Left lung (tissue), 10 donors: ENCODE data around the gene ZNF862. TPM values are rescaled to one million over a fixed set of nuclear protein-coding genes. Genes with fewer than 3 reads are reported as not detected.

Experiments
- ATAC-seq: fragments of 200-7000 bp; cut with Tn5 transposase; one replicate; pipeline ENCODE4 v1.9.1; 2020; ENCODE audit warnings: moderate library complexity
- DNase-seq, 4 donors: peaks; one replicate each; pipeline ENCODE4 v3.0.0-alpha.2; 2013 to 2020
- H3K27ac ChIP-seq, 2 donors: fragments of 200-600 bp; sonication (generic) in 1 of 2; one replicate each; pipeline versions ENCODE4 v1.5.0 to v1.8.0; 2020 to 2021
- H3K27me3 ChIP-seq, 2 donors: fragments of 200-600 bp; sonication (generic) in 1 of 2; one replicate each; pipeline versions ENCODE4 v1.5.0 to v1.8.0; 2020 to 2021
- H3K36me3 ChIP-seq, 2 donors: fragments of 200-600 bp; sonication (generic) in 1 of 2; one replicate each; pipeline versions ENCODE4 v1.5.0 to v1.8.0; 2020 to 2021
- H3K4me1 ChIP-seq, 2 donors: fragments of 200-600 bp; one replicate each; pipeline ENCODE4 v1.8.0; 2021
- H3K4me3 ChIP-seq, 2 donors: fragments of 200-600 bp; sonication (generic) in 1 of 2; one replicate each; pipeline versions ENCODE4 v1.5.0 to v1.8.0; 2020 to 2021; ENCODE audit warnings: mild to moderate bottlenecking in 1 of 2
- H3K9me3 ChIP-seq, 2 donors: fragments of 200-600 bp; sonication (generic) in 1 of 2; one replicate each; pipeline versions ENCODE4 v1.5.0 to v1.8.0; 2020 to 2021
- intact Hi-C, 2 donors: fragments of 100-400 bp; cut with DNase I; formaldehyde crosslinking; loops; one replicate each; pipeline versions ENCODE4 v1.11.2 to v1.14.2; 2022
- polyA plus RNA-seq, 6 donors: library from polyadenylated mRNA; unstranded; fragments of 120-200 nt; gene quantifications; one replicate each; pipeline ENCODE4 v1.2.1, GENCODE V29; 2013; ENCODE audit not compliant: insufficient read length in 6 of 6
- total RNA-seq, 2 donors: library from RNA; stranded (reverse); fragmentation: NEBNext Ultra II Directional; extraction: Animal tissue kit (Norgen Biotek cat#: 25700); gene quantifications; one replicate each; pipeline ENCODE4 v1.2.1, GENCODE V29; 2021
- TF ChIP-seq, protein P1 (sequence below), 2 donors: fragments of 200-600 bp; sonication (generic) in 1 of 2; IDR thresholded peaks; one replicate each; pipeline versions ENCODE4 v1.5.0 to v1.8.0; 2021; ENCODE audit warnings: antibody characterized with exemption in 2 of 2
- donor health status: DM: no; HTN: yes; CAD: no.
- donor health status: DM: no; HTN: no; CAD: no.

ZNF862 gene
- total and polyA plus RNA-seq, 8 donors, result 9.8 to 27.8 (median 23.9) TPM

DNA sequence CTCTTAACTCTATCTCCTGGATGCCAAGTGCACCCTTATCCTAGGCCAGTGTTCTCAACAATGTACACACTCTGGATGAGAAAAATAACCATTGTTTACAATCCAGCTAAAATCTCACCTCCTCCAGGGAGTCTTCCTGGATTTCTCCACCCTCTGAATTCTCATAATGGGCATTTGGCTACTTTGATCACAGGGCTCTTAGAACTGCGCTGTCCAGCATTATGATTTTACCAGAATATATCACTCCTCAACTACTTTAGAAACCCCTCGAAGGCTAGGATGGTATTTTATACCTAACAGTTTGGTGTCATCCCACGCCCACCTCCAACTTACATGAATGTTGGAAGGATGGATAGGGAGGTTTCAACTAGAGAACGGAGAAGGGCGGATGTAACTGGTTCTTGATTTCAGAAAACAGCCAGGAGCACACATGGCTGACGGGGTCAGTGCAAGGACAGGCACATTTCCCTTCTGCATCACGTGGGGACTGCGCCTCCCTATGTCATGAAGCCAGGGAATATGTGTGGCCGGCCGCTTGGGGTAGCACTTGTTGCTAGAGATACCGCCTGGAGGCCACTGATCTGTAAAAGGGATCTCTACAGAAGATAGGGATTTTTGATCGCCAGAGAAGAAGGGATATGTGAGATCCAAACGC, 34.4 kb downstream of the ZNF862 start:
- no peaks in the 10 kb centered on the region for H3K36me3 ChIP-seq
- H3K27ac ChIP-seq, result peak overlapping the region; percentile 71 to 74
- peaks cover 13 to 25% of the 10 kb centered on the region in 2 donors for H3K4me1 ChIP-seq
- peaks cover 0 to 20% of the 10 kb centered on the region in 2 donors for H3K27me3 ChIP-seq
- intact Hi-C loops, result no loop called here
- peak overlapping the region; percentile 80 for H3K4me3 ChIP-seq
- no peaks in the 10 kb centered on the region for H3K9me3 ChIP-seq
- DNase-seq (peak; percentile 62 to 86 (median 84)), ATAC-seq (peak; percentile 80)
- TF ChIP-seq, protein P1, sequence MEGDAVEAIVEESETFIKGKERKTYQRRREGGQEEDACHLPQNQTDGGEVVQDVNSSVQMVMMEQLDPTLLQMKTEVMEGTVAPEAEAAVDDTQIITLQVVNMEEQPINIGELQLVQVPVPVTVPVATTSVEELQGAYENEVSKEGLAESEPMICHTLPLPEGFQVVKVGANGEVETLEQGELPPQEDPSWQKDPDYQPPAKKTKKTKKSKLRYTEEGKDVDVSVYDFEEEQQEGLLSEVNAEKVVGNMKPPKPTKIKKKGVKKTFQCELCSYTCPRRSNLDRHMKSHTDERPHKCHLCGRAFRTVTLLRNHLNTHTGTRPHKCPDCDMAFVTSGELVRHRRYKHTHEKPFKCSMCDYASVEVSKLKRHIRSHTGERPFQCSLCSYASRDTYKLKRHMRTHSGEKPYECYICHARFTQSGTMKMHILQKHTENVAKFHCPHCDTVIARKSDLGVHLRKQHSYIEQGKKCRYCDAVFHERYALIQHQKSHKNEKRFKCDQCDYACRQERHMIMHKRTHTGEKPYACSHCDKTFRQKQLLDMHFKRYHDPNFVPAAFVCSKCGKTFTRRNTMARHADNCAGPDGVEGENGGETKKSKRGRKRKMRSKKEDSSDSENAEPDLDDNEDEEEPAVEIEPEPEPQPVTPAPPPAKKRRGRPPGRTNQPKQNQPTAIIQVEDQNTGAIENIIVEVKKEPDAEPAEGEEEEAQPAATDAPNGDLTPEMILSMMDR (IDR thresholded peaks at IDR 0.05), result no peak

DNA sequence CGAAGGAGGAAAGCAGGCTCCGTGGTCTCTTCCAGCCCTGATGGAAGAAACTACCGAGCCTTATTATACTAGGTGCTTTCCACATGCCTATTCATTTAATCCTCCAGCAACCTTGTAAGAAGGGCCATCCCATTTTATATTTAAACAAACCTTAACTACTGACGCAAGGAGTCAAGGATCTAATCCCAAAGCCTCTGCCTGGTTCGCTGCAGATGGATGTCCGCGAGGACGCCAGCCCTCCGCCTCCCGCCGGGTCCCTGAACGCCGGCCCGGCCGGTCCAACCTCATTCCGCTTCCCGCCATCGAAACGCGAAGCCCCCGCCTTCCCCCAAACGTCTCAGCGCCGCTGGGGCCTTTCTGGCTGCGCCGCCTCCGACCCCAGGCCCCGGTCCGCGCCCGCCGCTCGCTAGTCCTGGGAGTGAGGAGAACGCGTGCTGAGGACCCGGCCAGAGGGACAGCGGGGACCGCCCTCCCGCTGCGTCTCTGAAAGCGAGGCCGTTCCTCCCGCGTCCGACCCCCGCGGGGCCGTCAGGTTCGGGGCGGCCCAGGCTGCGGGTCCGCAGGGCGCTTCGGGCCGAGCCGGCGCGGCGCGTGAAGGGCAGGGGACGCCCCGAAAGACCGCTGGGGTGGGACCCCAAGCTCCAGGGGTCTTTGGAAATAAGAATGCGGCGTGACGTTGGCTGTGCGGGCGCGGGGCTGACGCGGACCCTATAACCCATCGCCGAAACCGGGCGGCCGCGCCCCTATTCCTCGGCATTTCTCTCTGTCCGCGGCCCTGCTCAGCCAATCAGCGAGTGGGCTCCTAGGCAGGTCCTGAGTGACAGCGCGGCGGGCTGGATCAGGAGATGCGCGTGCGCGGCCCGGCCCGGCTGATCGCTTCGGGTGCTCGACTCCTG, 35.1 kb downstream of the ZNF862 start, which contains the start of gene ATP6V0E2:
Gene ATP6V0E2, plus strand, starts transcription at position 896 of the 896 bp plus-strand sequence. CDS start 97 bp downstream, outside the sequence.
- H3K27ac ChIP-seq, result peak within 1 kb of the TSS; percentile 71 to 74
- peak; percentile 96 for ATAC-seq
- peaks cover 0 to 20% of the 10 kb centered on the region in 2 donors for H3K27me3 ChIP-seq
- intact Hi-C loops, result no loop called here
- H3K36me3 ChIP-seq, result no peaks in the 10 kb centered on the region
- TF ChIP-seq, protein P1 (IDR thresholded peaks at IDR 0.05), result no peak
- H3K9me3 ChIP-seq, result no peaks in the 10 kb centered on the region
- peak within 1 kb of the TSS; percentile 80 for H3K4me3 ChIP-seq
- H3K4me1 ChIP-seq, result peaks cover 13 to 25% of the 10 kb centered on the region in 2 donors
- DNase-seq, result peak; percentile 83 to 98 (median 96)

DNA sequence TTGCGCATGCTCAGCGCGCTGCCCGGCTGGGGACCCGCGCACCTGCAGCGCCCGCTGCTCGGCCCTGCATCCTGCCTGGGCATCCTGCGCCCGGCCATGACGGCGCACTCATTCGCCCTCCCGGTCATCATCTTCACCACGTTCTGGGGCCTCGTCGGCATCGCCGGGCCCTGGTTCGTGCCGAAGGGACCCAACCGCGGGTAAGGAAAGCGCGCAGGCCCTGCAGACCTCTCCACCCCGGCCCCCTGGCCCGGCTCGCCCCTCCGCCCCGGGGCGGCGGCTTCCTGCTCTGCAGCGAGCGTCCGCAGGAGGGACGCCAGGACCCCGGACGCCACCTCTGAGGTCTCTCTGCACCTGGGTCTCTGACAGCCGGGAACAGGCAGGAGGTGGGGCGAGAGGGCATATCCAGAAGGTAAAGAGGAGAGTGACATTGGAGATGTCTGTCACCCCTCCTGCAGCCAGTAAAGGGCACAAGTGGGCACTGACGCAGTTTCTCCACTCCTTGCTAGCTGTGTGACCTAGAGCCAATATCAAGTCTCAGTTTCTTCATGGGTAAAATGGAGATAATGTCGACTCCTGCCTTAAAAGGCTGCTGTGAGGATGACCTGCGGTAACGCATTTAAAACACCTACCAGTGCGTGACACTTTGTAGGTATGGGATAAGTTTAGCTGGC, 35.9 kb downstream of the ZNF862 start:
- peaks cover 0 to 20% of the 10 kb centered on the region in 2 donors for H3K27me3 ChIP-seq
- TF ChIP-seq, protein P1 (IDR thresholded peaks at IDR 0.05), result no peak
- H3K9me3 ChIP-seq, result no peaks in the 10 kb centered on the region
- intact Hi-C loops, result no loop called here
- peak overlapping the region; percentile 80 for H3K4me3 ChIP-seq
- ATAC-seq, result peak; percentile 18
- H3K27ac ChIP-seq, result peak overlapping the region in 1 of 2 donors; percentile 74
- peaks cover 0 to under 1% of the 10 kb centered on the region in 2 donors for H3K36me3 ChIP-seq
- DNase-seq, result no peak
- H3K4me1 ChIP-seq, result peaks cover 13 to 25% of the 10 kb centered on the region in 2 donors

DNA sequence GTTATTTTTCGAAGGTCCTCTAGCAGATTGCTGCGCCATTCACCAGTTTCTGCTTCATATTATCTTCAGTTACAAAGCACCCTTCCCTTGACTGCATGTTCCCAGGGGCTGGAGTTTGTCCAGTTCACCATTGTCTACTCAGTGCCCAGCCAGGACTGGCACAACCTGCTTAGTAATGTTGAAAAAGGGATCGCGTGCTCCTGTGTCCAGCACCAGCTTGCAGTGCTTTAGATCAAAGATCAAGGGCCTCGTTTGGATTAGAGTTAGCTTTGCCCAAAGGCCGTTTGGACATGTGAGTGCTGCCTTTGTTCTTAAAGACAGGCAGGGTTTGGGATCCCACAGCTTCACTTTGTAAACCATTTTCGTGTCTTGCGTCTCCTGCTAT, 36.5 kb downstream of the ZNF862 start:
- TF ChIP-seq, protein P1 (IDR thresholded peaks at IDR 0.05), result no peak
- Histone ChIP-seq H3K27ac (no peak overlapping the region), H3K36me3 (peaks cover 0 to 6% of the 10 kb centered on the region in 2 donors), H3K4me3 (peak overlapping the region in 1 of 2 donors; percentile 80), H3K4me1 (peaks cover 13 to 25% of the 10 kb centered on the region in 2 donors), H3K27me3 (peaks cover 0 to 20% of the 10 kb centered on the region in 2 donors), H3K9me3 (no peaks in the 10 kb centered on the region)
- intact Hi-C loops, result no loop called here
- ATAC-seq (no peak), DNase-seq (no peak)
